WI38 (cell line): Measurements from ENCODE around the gene HAO2.

Experiments used
- H3K4me3 ChIP-seq: 2 replicates; pipeline ENCODE4 v1.5.1; 2011; ENCODE audit warnings: low read depth, mild to moderate bottlenecking, control low read depth, low read length
- TF ChIP-seq, protein P1 (sequence below): IDR thresholded peaks from 2 replicates; pipeline ENCODE4 v1.5.1; 2012; ENCODE audit warnings: low read depth, mild to moderate bottlenecking, control low read depth, low read length

The HAO2 gene

DNA sequence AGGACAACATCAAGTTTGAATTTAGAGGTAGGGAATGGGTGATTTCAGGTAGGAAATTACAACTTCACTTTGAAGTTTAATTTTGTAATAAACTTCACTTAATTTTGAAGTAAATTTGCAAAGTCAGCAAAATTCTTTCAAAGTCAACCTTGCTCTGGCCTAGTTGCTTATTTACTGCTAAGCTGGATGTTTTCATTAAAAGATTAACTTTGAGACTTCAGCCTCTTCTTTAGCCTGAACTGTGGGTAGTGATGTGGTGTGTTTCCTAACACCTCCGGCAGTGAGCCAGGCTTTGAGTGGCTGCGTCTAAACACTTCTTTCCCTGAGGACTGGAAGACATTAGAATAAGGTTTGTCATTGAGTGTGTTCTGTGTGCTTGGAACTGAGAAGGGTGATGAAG is at the start of gene HAO2:
Gene HAO2, plus strand, starts transcription at position 232 of the 400 bp plus-strand sequence. CDS start 12,301 bp downstream, outside the sequence.
- no peak within 1 kb of the TSS for H3K4me3 ChIP-seq

DNA sequence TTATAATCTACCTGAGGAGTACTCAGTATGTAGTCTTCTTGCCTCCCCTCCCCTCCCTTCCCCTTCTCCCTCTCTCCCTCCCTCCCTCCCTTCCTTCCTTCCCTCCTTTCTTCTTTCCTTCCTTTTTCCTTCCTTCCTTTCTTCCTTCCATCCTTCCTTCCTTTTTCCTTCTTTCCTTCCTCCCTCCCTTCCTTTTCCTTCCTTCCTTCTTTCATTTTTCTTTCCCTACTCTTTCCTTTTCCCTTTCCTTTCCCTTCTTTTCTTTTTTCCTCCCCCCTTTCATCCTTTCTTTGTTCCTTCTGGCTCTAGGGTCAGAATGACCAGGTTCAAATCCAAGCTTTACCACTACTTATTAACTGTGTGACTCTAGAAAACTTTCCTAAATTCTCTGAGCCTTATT is 48.5 kb upstream of the HAO2 start:
- TF ChIP-seq, protein P1, sequence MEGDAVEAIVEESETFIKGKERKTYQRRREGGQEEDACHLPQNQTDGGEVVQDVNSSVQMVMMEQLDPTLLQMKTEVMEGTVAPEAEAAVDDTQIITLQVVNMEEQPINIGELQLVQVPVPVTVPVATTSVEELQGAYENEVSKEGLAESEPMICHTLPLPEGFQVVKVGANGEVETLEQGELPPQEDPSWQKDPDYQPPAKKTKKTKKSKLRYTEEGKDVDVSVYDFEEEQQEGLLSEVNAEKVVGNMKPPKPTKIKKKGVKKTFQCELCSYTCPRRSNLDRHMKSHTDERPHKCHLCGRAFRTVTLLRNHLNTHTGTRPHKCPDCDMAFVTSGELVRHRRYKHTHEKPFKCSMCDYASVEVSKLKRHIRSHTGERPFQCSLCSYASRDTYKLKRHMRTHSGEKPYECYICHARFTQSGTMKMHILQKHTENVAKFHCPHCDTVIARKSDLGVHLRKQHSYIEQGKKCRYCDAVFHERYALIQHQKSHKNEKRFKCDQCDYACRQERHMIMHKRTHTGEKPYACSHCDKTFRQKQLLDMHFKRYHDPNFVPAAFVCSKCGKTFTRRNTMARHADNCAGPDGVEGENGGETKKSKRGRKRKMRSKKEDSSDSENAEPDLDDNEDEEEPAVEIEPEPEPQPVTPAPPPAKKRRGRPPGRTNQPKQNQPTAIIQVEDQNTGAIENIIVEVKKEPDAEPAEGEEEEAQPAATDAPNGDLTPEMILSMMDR = no peak
- no peak overlapping the region for H3K4me3 ChIP-seq

More for the DNA sequence above, at the start of gene HAO2:
- TF ChIP-seq, protein P1 = no peak

- H3K4me3 ChIP-seq = no peak overlapping the region
- TF ChIP-seq, protein P1 = no peak
These were observed 46.7 kb upstream of the HAO2 start for GRCh38 chr1:119321666-119322419.

- H3K4me3 ChIP-seq = no peak overlapping the region
- TF ChIP-seq, protein P1 = no peak
These were observed 45.2 kb upstream of the HAO2 start for GRCh38 chr1:119323216-119323982.

GRCh38 chr1:119324198-119324597 is 44.4 kb upstream of the HAO2 start:
- H3K4me3 ChIP-seq = no peak overlapping the region
- TF ChIP-seq, protein P1 = no peak

- H3K4me3 ChIP-seq = no peak overlapping the region
- TF ChIP-seq, protein P1 = no peak
These were observed 42.3 kb upstream of the HAO2 start for GRCh38 chr1:119326251-119326650.

GRCh38 chr1:119327094-119327449 is 41.5 kb upstream of the HAO2 start:
- TF ChIP-seq, protein P1 = no peak
- peak overlapping the region; percentile 47 for H3K4me3 ChIP-seq
